ENCODE measurements around the gene CCDC184.

CCDC184 gene

DNA sequence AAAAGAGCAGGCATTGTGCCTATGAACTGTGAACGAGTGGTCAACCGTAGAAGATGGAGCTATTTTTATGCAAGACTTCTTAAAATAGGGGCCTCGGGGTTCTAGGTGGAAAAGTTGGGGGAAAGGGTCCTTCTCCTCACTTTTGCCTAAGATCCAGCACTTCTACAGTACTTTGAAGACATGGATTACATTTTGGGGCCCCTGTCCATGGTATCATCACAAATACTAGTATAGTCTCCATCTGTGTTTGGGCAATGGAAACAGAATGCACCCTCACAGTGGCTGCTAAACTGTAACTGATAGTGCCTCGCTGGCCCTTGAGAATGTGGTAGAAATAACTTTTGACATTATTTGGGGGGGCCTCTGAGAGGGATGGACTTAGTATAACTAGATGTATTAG, 5.5 kb upstream of the CCDC184 start:
- FAIRE-seq (no peak), DNase-seq (ENCODE audit: low spot score) (no peak)

DNA sequence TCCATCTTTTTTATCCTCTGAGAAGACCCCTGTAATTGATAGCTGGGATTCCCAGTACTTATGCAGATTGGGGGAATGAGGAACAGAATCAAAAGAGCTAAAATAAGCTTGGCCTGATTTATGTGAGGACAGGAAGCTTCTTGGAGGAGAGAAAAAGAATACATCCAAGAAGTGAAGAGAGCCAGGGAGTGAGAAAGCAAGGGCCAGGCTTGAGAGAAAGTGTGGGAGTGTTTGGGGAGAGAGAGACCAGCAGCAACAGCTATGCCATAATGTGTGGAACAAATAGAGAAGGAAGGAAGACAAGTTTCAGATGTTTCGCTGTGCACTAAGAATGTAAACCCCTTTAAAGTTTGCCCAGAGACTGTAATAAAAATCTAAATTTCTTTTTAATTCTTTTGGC, 4.0 kb upstream of the CCDC184 start:
- no peak for FAIRE-seq
- no peak for DNase-seq (ENCODE audit: low spot score)

DNA sequence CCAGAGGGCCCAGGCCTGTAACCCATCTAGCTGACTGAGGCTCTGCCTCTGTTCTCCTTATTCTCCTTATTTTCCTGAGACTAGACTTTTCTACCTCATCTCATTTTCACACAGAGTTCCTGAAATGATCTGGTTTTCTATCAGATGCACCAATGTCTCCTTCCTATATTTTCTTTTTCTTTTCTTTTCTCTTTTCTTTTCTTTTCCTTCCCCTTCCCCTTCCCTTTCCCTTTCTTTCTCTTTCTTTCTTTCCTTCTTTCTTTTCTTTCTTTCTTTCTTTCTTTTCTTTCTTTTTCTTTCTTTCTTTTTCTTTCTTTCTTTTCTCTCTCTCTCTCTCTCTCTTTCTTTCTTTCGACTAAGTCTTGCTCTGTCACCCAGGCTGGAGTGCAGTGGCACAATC, 3.0 kb upstream of the CCDC184 start:
- FAIRE-seq (no peak), DNase-seq (ENCODE audit: low spot score) (no peak)

DNA sequence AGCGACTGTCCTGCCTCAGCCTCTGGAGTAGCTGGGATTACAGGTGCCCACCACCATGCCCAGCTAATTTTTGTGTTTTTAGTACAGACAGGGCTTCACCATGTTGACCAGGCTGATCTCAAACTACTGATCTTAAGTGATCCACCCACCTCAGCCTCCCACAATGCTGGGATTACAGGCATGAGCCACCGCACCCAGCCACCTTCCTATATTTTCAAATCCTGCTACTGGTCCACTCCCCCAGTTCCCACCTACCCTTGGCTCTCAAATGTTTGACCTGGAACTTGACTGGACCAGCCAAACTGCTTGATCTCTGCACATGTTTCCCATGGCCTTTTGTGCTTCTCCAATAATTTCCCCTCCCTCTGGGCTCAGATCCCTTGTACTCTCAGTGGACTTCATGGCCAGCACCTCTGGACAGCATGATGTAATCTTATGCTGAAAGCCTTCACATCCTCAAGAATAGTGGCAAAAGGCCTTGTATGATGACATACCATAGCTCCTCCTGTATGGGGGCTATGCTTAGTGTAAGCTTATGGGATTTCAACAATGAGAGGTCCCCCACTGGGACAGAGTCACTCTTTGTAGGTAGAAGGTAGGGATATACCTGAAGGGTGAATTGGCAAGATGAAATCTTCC, 2.5 kb upstream of the CCDC184 start:
- no peak for FAIRE-seq
- DNase-seq (ENCODE audit: low spot score) = no peak

DNA sequence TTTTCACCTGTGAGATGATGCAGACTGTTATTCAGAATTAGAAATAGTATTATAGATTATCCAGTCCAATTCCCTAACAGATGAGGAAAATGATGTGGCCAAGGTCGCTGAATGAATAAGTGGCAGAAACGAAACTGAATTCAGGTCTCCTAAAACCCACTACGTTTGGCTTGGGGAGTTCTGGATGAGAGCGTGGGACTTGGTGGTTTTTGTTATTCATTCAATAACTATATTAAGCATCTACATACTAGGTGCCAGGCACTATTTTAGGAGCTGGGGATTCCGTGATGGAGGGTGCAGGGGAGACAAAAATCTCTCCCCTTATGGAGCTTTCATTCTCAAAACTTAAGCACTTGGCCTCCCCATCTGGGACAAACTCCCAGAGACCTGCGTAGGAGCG, 813 bp upstream of the CCDC184 start:
- DNase-seq (ENCODE audit: low spot score) (no peak), FAIRE-seq (no peak)

DNA sequence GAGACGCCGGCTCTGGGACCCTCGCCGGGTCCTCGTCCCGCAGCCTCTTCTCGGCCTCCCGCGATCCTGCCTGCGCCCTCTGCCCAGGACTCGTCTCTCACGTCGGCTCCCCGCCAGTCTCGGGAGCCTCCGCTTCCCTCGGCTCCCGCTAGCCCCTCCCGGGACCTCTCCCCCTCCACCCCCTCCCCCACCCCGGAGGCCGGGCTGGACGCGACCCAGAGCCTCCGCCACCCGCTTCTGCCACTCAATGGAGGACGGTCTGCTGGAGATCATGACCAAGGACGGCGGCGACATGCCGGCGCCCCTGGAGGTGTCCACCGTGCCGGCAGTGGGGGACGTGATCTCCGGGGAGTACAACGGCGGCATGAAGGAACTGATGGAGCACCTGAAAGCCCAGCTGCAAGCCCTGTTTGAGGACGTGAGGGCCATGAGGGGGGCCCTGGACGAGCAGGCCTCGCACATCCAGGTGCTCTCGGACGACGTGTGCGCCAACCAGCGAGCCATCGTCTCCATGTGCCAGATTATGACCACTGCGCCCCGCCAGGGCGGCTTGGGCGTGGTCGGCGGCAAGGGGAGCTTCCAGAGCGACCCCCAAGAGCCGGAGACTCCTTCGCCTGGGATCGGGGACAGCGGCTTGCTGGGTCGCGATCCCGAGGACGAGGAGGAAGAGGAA, 568 bp downstream of the CCDC184 start:
- no peak for FAIRE-seq
- DNase-seq (ENCODE audit: low spot score) = no peak

DNA sequence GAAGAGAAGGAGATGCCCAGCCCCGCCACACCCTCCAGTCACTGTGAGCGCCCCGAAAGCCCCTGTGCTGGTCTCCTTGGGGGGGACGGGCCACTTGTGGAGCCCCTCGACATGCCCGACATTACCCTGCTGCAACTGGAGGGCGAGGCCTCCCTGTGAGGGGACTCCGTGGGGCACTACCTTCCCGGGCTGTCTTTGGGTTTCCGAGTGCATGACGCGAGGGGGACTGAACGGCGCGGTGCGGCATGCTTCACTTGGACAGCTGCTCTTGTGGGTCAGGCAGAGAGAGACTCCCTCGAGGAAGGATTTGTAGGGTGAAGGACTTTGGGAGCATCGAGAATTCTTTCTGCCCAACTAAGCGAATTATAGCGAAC, 1.1 kb downstream of the CCDC184 start:
- no peak for DNase-seq (ENCODE audit: low spot score)
- no peak for FAIRE-seq

DNA sequence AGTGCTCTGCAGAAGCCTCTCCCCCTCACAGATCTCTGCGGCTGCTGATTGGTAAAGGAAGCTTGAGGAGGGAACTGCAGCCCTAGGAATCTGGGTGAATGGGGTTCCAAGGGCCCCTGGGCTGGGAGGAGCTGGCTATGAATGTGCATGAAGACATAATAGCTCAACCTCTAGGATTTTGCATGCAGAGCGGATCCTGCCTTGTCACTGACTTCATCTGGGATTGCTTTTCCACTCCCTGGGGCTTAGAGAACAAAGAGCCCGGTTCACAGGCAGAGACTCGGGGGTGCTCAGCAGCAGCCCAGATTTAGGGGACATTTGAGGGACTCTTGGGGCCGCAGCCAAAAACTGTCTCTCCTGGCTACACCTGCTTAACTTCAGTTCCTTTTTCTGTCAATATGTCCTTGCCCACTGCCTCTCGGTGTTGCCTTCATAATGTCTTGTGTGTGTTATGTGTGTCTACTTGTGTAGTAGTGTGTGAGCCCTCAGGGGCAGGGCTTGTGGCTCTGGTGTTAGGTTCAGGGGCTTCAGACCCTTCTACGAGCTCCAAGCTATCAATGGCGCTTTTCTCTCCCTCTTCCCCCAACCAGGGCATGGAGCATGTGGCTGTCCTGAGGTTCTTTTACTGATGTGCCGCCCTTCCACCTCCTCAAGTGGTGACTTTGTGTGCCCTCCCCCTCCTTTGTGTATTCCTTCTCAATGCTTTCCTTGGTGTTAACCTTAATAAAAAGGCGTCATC, 1.9 kb downstream of the CCDC184 start:
- FAIRE-seq = no peak
- no peak for DNase-seq (ENCODE audit: low spot score)

DNA sequence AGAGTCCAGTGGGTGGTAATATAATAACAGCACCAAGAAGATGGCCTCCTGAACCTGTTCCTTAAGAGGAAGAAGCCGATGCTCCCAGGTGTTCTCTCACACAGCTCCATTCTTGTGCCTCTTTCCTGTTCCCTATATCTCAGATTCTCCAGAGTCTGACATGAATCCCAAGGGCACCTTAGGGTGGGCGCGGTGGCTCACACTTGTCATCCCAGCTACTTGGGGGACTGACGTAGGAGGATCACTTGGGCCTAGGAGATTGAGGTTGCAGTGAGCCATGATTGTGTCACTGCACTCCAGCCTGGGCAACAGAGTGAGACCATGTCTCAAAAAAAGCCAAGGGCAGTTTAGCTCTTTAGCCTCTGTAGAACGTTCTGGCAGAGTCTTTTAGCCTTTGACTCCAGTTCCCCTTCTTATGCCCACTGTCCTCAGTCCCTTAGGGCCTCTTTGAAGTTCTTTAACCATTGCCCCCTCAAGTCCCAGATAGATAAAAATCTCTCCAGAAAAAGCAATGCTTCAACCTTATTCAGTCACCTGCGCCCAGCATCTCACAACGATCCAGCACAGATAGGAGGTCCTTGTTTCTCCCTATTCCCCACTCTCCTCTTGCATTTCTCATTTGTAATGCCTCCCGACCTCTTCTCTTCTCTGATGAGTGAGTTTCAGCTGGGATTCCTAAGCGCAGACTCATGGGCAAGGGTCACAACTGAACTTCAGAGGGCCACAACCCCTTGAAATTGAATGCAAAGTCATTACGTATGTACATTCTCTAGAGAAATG, 4.7 kb downstream of the CCDC184 start:
- no peak for FAIRE-seq
- no peak for DNase-seq (ENCODE audit: low spot score)

DNA sequence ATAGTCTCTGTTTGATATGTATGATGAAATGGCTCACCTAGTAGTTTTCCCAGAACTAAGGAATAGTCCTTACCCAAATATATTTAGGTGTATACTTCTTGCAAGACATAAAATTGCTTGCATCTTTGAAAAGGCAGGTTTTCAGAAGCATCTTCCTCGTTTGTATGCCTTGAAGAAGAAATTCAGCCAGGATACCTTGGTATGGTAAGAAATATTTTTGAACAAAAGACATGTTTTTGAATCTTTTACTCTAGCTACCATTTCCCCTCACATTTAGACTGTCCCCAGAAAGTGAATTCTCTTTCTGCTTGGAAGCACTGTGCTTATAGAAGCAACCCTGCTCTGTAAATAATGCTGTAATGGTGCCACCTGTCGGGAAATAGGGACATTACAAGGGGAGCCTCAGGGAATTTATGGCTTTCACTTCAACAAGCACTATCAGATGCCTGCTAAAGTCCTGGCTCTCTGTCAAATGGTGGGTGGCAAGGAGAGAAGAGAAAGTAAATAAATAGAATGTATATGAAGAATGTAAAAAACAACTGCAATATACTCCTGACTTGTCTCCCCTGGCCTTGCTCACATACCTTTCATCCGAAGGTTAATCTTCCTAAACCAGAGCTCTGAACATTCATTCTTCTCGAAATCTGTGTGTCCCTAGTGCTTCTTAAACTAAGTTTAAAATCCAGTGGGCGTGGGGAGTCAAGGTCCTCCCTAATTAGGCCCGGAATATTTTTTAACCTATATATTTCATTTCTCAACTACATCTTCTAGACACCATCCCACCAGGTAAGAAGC, 6.1 kb downstream of the CCDC184 start:
- DNase-seq (ENCODE audit: low spot score) = peak; percentile 18

DNA sequence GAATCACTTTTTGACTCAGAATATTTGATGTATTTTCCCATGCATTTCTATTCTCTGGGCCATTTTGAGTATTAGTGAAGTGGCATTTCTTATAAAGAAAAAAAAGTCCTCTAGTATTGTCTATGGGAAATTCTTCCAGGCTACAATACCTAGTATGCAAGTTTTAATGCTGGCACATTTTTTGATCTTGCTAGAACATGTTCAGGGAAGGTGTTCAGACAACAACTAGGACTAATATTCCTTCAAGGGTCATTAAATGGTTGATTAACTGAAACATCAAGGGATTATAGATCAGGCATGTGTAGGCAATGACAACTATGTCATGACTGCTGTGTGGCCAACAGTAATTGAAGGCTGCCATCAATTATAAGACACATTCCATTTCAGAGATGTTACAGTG, 7.7 kb downstream of the CCDC184 start:
- DNase-seq (ENCODE audit: low spot score) (no peak), FAIRE-seq (no peak)

More for the DNA sequence above, 6.1 kb downstream of the CCDC184 start:
- FAIRE-seq = peak; percentile 2

DNA sequence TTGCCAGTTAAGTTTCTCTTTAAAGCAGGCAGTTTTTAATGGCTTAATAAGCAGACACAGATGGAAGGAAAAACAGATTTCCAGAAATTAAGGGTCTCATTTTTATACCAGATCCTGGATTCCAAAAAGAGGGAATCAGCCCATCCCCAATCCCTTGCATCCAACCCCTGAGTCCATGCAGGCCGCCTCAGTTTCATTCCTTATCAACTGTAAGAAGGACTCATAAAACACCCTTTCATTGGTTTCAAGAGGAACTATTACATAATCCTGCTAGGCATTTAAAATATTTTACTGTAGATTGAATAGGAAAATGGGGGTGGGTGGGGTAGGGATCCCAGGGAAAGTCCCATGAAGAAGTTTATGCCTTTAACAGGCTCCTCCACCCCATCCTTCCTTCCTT, 9.4 kb downstream of the CCDC184 start:
- no peak for FAIRE-seq
- DNase-seq (ENCODE audit: low spot score) = no peak

DNA sequence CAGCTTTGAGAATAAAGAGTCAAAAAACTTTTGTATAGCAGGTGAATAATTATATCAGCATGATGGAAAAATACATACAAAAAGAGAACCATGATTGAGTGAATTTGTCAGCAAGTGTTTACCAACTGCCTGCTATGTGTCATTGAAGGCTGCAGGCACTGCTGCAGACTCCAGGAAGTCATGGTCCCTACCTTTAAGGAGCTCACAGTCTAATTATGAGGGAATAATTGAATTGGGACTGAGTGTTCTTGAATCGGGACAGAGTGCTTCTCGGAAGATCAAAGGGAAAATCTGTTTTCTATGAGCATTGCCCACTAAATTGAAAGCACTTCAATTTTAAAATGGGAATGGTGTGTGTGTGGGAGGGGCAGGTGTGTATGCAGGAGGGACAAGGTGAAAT, 10.2 kb downstream of the CCDC184 start:
- DNase-seq (ENCODE audit: low spot score) (no peak), FAIRE-seq (no peak)

DNA sequence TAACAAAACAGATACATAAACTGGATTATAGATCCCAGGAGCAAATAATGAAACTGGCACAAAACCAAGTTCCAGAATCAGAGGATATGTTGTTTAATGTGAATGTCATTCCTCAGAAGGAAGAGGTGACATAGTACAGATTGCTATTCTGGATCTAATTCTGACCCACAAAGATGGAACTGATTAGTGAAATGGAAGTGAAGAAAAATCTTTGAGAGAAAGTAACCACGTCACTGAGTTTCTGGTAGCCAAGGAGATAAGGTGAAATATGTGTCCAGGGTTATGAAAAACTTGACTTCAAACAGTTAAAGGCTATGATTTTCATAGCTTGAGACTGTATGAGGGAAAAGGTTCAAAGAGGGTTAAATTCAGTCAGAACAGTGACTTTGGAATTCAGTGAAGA, 11.4 kb downstream of the CCDC184 start:
- no peak for FAIRE-seq

DNA sequence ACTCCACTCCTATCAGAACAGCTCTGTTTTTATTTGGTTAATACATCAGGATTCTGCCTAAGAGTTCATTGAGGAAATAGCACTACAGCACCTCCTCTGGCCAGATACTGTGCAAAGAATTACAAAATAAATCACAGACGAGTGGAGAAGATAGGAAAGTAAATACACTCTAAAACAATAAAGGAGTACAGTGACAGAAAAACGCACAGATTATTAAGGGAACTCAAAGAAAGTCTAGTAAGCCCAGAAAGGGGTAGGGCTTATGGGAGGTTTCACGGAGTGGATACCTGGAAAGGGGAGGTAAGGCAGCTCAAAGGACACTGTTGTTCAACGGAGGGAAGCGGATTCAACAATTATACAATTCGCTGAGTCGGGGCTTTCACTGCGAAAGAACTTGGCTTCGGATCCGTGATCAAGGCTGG, 14.1 kb downstream of the CCDC184 start:
- no peak for DNase-seq (ENCODE audit: low spot score)

More for the DNA sequence above, 11.4 kb downstream of the CCDC184 start:
- DNase-seq (ENCODE audit: low spot score) = no peak

DNA sequence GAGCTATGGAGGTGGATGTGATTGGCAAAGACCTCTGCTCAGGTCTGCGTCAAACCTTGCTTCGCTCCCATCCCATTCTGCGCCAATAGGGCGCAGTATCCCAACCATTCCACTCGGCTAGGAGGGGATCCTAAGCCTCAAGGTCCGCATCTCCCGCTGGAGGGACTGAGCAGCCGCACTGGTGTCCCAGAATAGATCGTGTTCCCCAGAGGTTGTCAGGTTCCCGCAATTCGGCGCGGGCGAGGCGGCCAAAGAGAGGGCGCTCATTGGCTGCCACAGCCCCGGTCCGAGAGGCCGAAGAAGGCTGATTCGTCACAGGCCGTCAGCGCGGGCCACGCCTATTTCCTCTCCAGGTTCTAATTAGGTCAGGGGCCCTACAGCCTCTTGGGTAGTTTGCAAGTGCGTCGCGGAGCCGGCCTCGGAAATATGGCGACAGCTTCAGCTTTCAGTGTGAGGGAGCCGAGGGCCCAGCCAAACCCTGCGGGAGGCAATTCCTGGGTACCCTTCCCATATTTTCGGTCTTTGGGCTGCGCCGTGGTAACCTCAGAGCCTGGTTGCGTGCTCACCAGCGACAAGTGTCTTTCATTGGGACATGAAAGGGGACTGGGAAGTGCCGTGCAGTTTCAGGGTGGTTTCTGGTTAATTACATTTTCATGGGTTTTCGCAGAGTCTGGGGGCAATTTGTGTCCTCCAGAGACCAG, 14.7 kb downstream of the CCDC184 start:
- DNase-seq (ENCODE audit: low spot score) = no peak
- FAIRE-seq = no peak

More for the DNA sequence above, 14.1 kb downstream of the CCDC184 start:
- no peak for FAIRE-seq

DNA sequence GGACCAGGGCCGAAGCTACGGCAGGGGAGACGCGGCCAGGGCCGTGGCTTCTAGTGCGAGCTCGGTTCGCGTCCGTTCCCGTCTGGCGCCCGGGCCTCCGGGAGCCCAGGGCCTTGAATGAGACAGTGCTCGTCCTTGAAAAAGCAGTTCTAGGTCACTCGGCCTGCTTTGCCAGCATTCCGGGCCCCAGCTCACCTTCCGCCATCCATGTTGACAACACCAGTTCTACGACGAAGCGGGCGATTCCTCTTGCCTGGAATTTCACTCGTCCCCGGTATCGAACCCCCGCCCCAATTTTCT, 15.2 kb downstream of the CCDC184 start:
- DNase-seq (ENCODE audit: low spot score) = no peak
- FAIRE-seq = no peak

DNA sequence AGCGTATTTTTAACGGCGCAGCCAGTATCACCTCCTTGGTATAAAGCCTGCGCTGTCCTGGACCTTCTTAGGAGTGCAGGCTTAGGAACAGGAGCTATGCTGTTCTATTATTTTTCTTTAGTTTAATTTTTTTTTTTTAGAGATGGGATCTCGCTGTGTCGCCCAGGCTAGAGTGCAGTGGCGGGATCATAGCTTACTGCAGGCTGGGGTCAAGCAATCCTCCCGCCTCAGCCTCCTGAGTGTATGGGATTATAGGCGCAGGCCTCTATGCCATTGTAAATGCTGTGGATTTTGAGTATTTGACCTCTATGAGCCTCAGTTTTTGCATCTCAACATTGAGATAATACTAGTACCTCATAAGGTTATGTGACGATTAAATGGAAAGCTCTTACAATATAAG, 15.5 kb downstream of the CCDC184 start:
- FAIRE-seq (no peak), DNase-seq (ENCODE audit: low spot score) (no peak)

DNA sequence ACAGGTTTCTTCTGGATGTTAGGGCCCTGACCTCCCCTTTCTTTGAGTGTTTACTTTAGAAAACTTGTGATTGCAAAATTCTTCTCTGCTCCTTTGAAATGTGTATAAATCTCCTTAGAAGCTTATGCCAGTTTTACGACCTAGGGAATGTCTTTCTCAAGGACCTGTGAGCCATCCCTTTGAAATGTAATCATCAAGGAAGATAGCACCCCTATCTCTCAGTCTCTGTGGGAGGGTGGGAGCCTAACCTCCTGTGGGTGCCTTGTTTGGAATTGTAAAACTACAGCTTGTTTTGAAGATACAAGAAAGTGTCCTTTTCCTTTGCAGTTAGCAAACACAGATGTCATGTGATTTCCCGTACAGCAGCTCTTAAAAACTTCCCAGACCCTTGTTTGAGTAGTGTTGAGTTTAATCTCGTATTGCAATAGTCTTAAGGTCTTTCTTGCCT, 16.4 kb downstream of the CCDC184 start:
- no peak for FAIRE-seq

DNA sequence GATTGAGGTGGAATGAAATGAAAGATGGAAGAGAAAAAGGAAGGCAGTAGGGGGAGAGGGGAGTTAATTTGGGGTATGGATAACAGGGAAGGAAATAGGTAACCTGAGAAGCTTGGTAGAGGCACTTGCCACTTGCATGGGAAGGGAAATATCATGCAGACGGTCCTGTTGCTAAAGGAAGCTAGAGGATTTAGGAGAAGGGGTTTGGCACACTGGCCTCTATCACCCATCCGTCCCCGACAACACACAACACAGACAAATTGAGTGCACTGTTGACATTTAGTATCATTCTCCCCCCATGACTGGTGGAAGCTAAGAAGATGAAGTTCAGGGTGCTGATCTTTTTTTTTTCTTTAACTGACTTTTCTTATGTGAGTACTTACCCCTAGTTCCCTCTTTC, 17.6 kb downstream of the CCDC184 start:
- no peak for FAIRE-seq

More for the DNA sequence above, 16.4 kb downstream of the CCDC184 start:
- no peak for DNase-seq (ENCODE audit: low spot score)

DNA sequence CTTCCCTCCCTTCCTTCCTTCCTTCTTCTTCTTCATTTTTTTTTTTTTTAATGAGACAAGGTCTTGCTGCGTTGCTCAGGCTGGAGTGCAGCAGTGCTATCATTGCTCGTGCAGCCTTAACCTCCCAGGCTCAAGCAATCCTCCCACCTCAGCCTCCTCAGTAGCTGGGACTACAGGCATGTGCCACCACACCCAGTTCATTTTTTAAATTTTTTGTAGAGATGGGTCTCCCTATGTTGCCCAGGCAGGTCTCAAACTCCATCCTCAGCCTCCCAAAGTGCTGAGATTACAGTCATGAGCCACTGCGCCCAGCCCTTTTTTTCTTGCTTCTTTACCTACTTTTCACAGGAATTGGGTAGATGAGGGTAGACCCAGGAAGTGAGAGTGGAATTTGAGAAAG, 18.1 kb downstream of the CCDC184 start:
- no peak for DNase-seq (ENCODE audit: low spot score)
- FAIRE-seq = no peak

More for the DNA sequence above, 17.6 kb downstream of the CCDC184 start:
- no peak for DNase-seq (ENCODE audit: low spot score)

All from RCC 7860 (cell line).